Measurements from ENCODE around the gene POLDIP3.

GRCh38 chr22:42622061-42622710 lies 7.5 kb upstream of the POLDIP3 start:
- TF ChIP-seq, protein P1, sequence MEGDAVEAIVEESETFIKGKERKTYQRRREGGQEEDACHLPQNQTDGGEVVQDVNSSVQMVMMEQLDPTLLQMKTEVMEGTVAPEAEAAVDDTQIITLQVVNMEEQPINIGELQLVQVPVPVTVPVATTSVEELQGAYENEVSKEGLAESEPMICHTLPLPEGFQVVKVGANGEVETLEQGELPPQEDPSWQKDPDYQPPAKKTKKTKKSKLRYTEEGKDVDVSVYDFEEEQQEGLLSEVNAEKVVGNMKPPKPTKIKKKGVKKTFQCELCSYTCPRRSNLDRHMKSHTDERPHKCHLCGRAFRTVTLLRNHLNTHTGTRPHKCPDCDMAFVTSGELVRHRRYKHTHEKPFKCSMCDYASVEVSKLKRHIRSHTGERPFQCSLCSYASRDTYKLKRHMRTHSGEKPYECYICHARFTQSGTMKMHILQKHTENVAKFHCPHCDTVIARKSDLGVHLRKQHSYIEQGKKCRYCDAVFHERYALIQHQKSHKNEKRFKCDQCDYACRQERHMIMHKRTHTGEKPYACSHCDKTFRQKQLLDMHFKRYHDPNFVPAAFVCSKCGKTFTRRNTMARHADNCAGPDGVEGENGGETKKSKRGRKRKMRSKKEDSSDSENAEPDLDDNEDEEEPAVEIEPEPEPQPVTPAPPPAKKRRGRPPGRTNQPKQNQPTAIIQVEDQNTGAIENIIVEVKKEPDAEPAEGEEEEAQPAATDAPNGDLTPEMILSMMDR (conservative IDR thresholded peaks at IDR 0.05; ENCODE audit: low read length), result no peak
- TF ChIP-seq EZH2phosphoT487 (IDR thresholded peaks at IDR 0.05; ENCODE audit: borderline replicate concordance), result no peak

Measured in Loucy (cell line).